C1 segment of cervical spinal cord (tissue), 14 donors: ENCODE measurements around the gene B4GALNT3.

Experiments used
- DNase-seq, 14 donors: peaks; one replicate each; lab custom pipeline; 2025; lab: John Stamatoyannopoulos, UW

The B4GALNT3 gene

DNA sequence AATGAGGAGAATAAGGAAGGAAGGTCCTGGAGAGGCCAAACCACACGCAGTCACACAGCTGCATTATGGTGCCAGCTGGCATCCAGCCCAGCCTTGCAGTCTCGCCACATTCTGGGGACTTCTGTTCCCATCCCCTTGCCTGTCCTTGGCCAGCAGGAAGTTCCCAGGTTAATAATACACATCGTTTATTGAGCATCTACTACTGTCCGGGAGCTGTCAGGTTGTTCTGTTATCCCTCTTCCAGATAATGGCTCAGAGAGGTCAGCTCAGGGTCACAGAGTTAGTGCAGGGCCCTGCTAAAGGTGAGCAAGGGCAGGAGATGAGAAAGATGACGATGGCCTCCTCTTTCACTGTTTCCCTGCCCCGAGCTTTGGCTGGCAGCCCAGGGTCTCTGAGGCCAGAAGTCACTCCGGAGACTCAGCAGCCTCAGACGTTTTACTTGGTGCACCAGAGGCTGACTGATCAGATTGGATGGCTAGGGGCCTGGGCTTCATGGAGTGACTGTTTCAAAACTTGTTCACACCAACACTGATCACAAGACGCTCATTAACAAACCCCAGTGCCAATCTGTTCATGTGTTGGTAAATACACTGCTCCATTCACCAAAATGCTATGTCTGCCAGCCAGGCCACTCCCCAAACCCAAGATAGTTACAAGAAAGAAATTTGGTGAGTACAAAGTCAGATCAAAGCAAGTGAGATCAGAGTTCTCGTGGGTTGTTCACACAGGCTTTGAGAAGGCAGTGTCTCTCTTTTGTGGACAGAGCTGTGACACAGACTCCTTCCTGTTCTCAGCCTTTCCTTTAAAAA, 79.2 kb downstream of the B4GALNT3 start:
- peak in 6 of 14 donors; percentile 5 to 46 (median 26) for DNase-seq

- no peak for DNase-seq
Observed at GRCh38 chr12:539540-540310, 80.0 kb downstream of the B4GALNT3 start.

- DNase-seq: no peak
Observed at GRCh38 chr12:541676-542324, 82.1 kb downstream of the B4GALNT3 start.

DNA sequence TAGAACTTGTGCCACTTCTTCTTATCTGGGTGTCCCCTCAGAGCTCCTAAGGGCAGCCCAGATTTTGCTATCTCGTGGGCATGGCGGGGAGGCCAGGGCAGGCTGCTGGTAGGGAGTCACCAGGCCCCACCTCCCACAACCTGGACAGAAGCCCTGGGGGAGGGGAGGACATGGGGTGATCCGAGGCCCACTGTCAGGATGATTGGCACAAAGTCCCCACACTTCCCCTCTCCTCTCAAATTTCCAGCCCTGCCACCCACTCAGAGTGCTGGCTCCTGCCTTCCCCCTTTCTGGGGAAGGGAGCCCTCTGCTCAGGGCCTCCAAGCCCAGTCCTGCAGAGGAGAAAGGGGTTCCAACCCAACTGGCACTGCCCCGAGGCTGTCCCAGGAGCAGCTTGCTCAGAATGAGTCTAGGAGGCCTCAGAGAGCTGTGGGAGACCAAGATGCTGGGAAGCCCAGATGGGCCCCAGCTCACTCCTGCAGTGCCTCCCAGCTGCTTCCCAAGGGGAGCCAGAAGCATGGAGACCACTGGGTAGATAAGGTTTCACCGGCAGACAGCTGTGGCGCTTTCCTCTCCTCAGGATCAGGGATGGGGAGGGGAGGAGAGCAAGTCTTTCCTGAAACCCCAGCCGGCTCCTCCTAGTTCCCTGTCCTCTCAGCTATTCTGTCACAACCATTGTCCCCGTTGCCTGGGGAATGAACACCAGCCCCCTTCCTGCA, 82.8 kb downstream of the B4GALNT3 start:
- DNase-seq: no peak

DNA sequence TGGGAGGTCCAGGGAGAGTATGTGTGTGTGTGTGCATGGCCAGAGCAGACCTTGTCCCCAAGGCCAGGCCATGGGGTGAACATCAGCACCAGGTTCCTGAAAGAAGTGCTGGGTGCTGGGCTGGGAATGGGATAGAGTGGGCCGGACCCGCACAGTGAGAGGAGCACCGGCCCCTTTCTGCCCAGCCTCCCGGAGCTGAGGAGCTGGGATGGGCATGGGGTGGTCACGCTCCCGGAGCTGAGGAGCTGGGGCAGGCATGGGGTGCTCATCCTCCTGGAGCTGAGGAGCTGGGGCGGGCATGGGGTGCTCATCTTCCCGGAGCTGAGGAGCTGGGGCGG, 83.3 kb downstream of the B4GALNT3 start:
- no peak for DNase-seq

GRCh38 chr12:544142-544541, 84.4 kb downstream of the B4GALNT3 start:
- no peak for DNase-seq

DNA sequence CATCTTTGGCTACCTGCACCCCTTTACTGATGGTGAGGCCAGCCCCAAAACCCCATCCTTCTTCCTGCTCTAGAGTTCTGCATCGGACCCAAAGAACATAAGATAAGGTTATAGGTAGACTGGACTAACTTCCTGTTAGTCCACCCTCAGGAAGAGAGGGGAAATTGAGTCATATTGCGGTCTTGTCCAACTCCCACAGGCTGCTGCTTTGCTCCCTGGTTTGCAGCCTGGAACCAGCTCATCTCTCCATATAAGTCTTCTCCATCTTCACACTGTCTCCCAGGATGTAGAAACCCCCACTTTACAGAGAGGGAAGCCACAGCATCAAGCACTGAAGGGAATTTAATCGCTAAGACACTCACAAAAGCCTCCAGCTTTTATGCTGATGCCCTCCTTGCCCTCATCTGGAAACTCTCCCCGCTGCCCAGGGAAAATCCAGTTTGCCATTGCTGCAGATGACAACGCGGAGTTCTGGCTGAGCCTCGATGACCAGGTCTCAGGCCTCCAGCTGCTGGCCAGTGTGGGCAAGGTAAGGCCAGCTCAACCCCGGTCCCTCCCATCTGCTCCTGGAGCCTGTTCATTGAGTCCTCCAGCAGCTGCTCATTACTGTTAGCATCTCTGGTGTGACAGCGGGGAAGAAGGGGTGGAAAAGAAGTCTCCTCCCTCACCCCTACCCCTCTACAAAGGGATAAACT, 85.3 kb downstream of the B4GALNT3 start:
- DNase-seq: no peak

DNA sequence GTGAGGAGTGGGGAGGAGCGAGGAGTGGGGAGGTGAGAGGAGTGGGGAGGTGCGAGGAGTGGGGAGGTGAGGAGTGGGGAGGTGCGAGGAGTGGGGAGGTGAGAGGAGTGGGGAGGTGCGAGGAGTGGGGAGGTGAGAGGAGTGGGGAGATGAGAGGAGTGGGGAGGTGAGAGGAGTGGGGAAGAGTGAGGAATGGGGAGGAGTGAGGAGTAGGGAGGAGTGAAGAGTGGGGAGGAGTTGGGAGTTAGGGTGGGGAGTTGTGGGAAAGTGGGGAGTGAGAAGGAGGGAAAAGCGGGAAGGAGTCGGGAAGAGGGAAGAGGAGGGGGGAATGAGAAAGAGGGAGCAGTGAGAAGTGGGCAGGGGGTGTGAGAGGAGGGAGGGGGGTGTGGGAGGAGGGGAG, 86.1 kb downstream of the B4GALNT3 start:
- DNase-seq: no peak

GRCh38 chr12:546265-546919, 86.7 kb downstream of the B4GALNT3 start:
- no peak for DNase-seq

GRCh38 chr12:546920-547845, 87.4 kb downstream of the B4GALNT3 start:
- DNase-seq: peak in 11 of 14 donors; percentile 15 to 74 (median 35)

GRCh38 chr12:547883-548470, 88.2 kb downstream of the B4GALNT3 start:
- DNase-seq: no peak

DNA sequence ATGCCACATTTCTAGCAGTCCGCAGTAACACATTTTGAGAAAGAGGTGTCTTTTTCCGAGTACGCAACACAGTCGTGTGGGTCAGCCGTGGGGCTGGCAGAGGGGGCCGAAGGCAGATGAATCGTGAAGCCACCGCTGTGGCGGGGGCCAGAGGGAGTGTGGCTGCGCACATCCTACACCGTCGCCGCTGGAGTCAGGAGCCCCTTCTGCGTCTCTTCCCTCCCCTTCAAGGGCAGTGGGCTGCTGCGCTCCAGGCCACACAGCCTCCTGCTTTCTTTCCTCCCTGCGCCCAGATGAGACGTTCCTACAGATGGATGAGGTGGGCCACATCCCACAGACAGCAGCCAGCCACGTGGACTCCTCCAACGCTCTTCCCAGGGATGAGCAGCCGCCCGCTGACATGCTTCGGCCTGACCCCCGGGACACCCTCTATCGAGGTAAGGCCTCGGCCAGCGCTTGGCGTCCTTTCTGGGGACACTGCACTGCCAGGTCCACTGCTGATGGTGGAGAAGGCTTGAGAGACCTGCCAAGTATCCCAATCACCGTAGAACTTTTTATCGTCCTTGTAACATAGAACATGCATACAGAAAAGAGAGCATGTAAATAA, 89.8 kb downstream of the B4GALNT3 start:
- DNase-seq: no peak

DNA sequence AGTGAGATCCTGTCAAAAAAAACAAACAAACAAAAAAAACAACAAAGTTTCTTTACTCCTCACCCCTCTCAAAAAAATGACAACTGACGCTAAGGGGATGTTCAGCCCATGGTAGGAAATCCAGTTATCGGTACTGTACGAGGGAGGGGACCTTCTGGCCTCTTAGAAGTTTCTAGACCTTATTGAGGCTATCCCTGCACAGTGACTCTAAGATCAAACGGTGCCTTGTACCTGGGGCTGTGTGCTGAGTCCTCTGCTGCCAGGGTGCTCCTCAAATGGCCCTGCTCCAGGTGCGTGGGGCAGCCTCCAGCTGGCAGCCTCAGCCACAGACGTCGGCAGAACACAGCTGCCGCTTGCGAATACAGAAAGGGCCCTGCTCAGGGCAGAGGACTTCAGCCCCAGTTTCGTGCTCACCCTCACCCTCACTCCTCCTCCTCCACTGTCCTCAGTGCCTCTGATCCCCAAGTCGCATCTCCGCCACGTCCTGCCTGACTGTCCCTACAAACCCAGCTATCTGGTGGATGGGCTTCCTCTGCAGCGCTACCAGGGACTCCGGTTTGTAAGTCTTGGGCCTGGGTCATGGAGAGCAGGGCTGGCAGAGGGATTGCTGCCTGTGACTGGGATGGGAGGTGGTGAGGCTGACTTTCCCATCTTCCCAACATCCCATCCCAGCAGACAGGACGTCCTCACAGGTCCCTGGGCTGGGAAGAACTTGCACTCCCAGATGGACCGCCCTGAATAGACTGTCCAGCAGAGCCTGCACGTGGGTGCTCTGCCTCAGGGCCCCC, 90.9 kb downstream of the B4GALNT3 start:
- DNase-seq: no peak

DNA sequence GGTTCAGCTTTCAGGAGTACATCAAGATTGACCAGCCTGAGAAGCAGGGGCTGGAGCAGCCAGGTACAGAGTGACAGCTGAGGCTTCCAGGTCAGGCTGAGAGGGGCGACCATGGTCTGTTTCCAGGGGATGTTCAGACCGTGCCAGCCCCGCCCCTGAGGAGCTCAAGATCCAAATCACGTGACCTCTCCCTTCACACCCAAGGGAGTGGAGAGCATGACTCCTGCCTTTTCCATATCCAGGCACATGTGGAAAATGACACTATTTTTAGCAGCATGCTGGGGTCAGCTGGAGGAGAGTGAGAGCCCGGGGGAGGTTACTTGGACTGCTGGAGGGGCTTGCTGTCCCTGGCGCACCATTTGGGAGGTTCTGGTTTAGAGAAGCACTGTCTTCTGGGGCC, 92.7 kb downstream of the B4GALNT3 start:
- no peak for DNase-seq

DNA sequence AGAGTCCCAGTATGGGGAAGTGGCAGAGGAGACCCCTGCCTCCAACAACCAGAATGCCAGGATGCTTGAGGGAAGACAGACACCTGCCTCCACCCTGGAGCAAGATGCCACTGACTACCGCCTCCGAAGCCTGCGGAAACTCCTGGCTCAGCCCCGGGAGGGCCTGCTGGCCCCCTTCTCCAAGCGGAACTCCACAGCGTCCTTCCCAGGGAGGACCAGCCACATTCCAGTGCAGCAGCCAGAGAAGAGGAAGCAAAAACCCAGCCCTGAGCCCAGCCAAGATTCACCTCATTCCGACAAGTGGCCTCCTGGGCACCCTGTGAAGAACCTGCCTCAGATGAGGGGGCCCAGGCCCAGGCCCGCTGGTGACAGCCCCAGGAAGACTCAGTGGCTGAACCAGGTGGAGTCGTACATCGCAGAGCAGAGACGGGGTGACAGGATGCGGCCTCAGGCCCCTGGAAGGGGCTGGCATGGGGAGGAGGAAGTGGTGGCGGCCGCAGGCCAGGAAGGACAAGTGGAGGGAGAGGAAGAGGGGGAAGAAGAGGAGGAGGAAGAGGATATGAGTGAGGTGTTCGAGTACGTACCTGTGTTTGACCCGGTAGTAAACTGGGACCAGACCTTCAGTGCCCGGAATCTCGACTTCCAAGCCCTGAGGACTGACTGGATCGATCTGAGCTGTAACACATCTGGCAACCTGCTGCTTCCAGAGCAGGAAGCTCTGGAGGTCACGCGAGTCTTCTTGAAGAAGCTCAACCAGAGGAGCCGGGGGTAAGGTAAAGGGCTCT, 93.7 kb downstream of the B4GALNT3 start:
- DNase-seq: no peak

DNA sequence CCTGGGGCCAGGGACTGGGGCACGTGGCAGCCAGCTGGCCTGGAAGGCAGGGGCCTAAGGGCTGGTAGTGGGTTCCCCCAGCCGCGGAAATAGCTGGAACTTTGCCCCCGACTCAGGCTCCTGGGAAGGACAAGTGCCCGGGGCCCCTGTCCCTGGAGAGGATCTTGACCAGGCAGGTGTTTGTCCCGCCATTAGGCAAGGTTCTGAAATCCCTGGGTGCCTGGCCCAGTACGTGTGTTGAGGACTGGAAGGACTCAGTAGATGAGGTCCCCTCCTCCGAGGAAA, 94.2 kb downstream of the B4GALNT3 start:
- DNase-seq: no peak

DNA sequence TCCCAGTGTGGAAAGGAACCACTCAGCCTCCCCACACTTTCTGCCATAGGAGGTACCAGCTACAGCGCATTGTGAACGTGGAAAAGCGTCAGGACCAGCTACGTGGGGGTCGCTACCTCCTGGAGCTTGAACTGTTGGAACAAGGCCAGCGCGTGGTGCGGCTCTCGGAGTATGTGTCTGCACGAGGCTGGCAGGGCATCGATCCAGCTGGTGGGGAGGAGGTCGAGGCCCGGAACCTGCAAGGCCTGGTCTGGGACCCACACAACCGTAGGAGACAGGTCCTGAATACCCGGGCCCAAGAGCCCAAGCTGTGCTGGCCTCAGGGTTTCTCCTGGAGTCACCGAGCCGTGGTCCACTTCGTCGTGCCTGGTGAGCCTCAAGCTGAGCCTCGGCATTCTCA, 96.8 kb downstream of the B4GALNT3 start:
- no peak for DNase-seq
